IPS DF 4.7 (cell line): ENCODE results near the gene CCDC91.
"Not testable (repeated sequence)": the region's sequence is repeated elsewhere in the genome, so short reads cannot be mapped to it uniquely, and the experiment has no call there.

Experiments
- DNase-seq: peaks from one replicate; pipeline ENCODE4 v3.0.0-alpha.2; 2013; ENCODE audit warnings: low spot score; ENCODE audit errors: extremely low read depth

CCDC91 gene

DNA sequence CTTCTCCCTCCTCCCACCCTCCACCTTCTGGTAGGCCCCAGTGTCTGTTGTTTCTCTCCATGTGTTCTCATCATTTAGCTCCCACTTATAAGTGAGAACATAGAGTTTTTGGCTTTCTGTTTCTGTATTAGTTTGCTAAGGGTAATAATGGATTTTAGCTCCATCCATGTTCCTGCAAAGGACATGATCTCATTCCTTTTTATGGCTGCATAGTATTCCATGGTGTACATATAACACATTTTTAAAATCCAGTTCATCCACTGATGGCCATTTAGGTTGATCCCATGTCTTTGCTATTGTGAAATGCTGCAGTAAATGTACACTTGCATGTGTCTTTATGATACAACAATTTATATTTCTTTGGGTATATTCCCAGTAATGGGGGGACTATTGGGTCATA lies 96.1 kb downstream of the CCDC91 start:
- DNase-seq = no peak

DNA sequence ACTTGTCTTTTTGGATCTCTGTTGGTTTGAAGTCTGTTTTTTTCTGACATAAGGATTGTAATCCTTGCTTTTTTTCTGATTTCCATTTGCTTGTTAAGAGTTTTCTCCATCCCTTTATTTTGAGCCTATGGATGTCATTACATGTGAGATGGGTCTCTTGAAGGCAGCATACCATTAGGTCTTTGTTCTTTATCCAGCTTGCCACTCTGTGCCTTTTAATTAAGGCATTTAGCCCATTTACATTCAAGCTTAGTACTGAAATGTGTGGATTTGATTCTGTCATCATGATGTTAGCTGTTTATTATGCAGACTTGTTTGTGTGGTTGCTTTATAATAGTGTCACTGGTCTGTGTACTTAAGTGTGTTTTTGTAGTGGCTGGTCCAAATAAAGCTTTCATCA lies 100.0 kb downstream of the CCDC91 start:
- no peak for DNase-seq

DNA sequence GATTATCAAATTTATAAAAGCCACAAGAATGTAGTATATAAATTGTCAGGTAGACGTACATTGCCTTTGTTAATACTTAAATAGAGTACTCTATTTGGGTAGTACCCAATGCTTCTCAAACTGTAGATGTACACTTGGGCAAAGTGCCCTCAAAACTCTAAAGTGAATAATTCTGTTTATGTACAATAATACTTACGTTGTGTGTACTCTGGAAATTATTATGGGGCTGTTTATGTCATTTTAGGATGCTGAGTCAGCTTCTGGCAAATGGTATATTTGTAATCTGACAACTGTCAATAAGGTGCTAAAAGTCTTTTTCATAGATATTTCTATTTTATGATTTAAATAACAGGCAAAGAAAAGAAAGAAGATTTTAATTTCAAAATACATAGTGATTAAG lies 102.4 kb downstream of the CCDC91 start:
- no peak for DNase-seq

DNA sequence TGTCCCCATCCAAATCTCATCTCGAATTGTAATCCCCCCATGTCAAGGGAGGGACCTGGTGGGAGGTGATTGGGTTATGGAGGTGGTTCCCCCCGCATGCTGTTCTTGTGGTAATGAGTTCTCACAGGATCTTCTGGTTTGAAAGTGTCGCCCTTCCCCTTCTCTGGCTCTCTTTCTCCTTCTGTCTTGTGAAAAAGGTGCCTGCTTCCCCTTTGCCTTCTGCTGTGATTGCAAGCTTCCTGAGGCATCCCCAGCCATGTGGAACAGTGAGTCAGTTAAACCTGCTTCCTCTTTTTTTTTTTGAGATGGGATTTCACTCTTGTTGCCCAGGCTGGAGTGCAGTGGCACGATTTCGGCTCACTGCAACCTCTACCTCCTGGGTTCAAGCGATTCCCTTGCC lies 104.0 kb downstream of the CCDC91 start:
- no peak for DNase-seq

DNA sequence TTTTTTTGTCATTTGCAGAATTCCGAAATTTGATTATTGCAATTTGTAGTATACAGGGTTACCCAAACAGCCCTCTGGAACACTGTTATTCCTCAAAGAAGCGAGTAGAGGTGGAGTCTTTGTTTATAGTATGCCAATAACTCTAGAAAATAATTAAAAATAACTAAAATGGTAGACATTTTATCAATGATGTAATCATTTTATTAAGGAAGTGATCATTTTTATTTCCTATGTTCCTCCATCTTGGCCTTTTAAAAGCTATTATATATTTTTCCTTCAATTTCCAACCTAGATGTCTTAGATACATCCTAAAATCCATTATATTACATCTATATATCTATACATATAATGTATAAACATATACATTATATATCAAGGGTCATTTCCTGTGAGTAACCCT lies 106.0 kb downstream of the CCDC91 start:
- no peak for DNase-seq

DNA sequence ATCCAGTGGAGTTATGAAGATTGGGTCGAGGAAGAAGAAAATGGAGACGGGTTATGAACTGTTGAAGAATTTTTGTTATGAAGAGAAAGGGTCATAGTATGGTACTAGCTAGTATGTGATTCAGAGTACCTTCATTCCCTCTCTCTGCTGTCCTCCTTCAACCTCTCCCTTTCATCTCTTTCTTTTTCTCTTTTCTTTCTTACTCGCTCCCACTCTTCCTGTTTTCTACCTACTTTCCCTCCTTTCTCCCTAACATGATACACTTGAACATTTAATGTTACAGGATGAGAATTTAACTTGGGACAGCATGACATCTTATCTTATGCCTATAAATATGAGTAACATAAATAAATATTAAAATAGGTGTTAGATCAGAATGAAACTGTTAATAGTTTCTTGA lies 112.9 kb downstream of the CCDC91 start:
- no peak for DNase-seq

DNA sequence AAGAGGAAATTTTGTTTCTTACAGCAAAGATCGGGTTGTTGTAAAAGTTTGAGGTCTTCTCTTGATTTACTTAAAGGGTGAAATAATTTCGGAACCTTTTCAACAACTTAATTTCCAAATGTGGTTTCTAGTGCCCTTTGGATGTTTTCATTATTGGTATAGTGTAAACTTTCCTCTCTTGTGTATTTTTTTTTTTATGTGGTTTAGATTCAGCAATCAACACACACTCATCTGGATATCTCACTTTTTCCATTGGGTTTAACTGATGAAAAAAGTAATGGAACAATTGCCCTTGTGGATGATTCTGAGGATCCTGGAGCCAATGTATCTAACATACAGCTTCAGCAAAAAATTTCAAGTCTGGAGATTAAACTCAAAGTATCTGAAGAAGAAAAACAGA lies 116.3 kb downstream of the CCDC91 start:
- DNase-seq = no peak

DNA sequence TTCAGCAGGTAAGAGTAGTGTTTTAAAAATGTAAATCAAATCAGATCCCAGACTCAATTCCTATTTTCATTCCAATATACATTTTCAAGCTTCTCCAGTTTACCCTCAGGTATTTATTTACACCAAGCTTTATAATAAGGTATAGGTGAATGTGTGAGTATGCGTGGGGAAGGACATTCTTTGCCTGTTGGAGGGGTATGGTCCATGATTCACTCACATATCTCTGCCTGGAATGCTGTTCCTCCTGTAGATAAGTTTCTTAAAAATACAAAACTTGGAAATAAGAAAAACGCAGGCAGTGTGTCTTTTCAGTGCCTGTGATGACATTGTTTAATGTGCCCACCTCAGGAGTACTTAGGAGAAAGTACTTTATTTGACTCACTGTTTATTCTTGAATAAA lies 118.6 kb downstream of the CCDC91 start:
- no peak for DNase-seq

DNA sequence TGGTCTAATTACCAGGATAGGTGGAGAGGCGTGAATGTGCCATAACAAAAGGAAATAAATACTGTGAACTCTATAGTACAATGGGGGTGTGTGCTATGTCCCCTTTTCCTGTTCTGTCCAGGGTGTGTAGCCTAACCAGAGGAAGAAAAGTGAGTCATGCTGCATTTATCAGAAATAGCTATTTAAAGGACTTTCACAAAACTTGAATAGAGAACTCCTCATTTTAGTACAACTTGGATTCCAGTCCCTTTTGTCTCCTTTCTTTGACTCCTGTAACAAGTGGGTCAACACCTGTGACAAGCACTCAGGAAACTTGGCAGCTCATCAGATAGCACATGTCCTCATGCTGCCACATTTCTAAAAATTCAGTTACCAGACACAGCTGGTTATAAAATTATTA lies 123.4 kb downstream of the CCDC91 start:
- no peak for DNase-seq

DNA sequence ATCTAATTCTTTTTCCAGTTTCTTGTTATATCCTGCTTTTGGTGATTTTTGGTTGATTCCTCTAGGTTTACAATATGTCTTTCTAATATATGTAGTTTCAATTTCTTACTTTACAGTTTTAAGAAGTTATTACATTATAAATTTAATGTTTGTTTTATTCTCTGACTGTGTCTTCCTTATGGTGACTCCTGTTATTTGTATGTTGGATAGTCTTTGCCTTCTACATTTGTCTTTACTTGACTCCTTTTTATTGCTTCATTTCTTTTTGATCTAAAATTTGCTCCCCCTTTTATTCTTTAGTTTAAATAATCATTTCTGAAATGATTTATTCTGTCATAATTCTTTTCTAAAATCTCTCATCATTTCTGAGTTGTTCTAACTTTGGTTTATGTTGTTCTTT lies 125.8 kb downstream of the CCDC91 start:
- DNase-seq = no peak

DNA sequence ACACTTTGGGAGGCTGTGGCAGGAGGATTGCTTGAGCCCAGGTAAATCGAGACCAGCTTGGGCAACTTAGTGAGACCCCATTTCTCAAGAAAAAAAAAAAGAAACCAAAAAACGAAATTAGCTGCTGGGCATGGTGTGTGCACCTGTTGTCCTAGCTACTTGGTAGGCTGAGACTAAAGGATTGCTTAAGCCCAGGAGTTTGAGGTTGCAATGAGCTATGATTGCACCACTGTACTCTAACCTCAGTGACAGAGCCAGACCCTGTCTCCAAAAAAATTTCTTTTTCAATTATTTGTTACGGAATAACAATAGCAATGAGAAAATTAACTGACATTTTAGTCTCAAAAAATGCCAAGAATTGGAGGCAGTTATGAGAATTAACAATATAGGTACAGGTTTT lies 128.0 kb downstream of the CCDC91 start:
- no peak for DNase-seq

DNA sequence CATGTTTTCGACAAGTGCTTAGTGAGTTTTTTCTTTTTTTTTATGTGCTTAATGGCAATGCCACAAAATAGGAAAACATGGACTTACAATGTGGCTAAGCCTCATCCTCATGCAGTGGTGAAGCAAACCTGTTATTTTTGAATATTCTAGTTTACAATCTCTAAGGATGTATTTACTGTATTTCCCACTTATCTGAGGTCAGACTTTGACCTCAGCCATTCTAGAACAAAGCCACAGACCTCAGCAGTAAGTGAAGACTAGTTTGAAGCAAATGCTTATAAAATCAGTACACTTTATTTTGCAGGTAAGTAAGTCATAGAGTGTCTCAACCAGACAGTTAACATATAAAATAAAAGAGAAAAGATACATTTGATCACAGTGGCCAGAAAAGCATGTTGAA lies 130.1 kb downstream of the CCDC91 start:
- no peak for DNase-seq

DNA sequence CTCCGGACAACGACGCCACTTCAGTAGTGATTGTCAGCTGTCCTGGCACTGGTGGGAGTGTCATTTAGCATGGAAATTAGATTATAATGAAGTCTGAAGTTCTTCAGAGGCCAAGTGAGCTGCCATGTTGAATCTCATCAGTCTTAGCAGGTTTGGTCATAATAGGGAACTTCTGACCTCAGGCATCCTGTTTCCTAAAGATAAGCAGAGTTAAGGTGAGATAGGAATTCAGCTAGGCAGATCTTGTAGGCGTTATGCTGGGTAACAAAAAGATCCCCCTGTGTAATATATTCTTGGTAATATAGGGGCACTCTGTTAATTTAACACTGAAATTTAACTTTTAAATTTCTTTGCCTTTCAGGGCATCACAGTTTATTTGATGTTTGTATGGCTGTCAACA lies 137.5 kb downstream of the CCDC91 start:
- no peak for DNase-seq

DNA sequence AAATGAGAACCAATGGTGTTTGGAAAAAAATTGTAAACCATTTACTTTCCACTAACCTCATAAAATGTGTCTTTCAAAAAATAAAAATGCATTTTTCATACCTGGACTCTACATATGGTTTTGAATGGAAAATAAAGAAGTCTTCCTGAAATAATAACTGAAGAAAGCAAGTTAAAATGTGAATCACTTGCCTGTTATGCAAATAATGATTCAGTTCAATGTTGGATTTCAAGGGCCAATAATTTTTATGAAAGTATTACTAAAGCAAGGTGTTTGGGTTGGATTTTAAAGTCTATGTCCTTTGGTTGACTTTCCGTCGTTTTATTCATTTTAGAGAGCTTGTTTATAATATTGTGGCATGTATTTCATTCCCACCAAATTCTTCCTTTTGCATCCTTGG lies 138.7 kb downstream of the CCDC91 start:
- DNase-seq = no peak

DNA sequence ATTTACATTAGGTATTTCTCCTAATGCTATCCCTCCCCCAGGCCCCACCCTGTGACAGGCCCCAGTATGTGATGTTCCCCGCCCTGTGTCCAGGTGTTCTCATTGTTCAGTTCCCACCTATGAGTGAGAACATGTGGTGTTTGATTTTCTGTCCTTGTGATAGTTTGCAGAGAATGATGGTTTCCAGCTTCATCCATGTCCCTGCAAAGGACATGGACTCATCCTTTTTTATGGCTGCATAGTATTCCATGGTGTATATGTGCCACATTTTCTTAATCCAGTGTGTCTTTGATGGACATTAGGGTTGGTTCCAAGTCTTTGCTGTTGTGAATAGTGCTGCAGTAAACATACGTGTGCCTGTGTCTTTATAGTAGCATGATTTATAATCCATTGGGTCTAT lies 139.5 kb downstream of the CCDC91 start:
- DNase-seq = not testable (repeated sequence)

DNA sequence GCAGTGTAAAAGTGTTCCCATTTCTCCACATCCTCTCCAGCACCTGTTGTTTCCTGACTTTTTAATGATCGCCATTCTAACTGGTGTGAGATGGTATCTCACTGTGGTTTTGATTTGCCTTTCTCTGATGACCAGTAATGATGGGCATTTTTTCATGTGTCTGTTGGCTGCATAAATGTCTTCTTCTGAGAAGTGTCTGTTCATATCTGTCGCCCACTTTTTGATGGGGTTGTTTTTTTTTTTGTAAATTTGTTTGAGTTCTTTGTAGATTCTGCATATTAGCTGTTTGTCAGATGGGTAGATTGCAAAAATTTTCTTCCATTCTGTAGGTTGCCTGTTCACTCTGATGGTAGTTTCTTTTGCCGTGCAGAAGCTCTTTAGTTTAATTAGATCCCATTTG lies 140.0 kb downstream of the CCDC91 start:
- DNase-seq = not testable (repeated sequence)

DNA sequence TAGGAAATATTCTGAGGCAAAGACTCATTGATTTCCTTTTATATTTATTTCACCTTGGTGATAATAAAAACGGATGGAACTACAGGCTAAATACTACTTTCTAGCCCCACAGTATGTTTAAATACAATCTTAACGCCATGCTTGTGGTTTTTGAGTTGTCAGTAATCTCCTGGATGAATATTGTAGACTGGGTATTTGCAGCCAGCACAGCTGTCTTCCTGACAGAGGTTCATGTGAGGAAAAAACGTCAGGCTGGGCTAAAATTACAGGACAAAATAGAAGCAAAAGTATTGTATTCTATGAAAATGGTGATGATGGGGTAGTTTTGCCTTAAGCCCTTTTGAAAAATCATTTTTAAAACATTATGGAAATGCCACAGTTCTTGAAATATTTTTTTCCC lies 140.9 kb downstream of the CCDC91 start:
- no peak for DNase-seq

DNA sequence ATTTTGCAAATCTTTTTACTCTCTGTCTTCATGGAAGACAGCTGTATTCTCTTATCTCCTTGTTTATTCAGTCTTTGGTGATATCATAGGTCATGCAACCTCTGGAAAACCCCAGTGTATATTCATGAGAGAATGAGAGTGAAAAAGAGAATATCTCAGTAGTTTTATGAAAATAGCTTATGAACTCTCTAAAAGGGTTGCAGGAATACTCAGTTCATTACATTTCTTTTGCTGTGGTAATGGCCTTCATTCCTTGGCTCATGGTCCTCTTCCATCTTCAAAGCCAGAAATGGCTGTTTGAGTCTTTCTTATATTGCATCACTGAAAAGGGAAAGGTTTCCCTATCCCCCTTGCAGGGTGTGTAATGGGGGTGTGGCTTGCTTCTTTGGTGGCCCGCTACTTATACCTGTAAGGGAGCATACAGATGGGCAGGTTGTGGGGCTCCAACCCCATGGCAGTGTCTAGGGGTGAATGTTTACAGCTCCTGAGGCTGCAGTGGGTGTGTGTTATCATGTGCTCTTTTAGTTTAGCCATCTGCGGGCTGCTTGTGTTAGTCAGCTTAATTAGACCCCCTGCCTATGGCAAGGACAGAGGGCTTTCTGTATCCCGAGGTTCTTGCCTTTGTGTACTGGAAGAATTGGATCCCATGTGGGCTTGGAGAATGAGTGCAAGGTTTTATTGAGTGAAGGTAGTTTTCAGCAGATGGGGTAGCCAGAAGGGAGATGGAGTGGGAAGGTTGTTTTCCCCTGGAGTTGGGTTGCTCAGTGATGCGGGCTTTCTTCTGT lies 150.2 kb downstream of the CCDC91 start:
- no peak for DNase-seq

DNA sequence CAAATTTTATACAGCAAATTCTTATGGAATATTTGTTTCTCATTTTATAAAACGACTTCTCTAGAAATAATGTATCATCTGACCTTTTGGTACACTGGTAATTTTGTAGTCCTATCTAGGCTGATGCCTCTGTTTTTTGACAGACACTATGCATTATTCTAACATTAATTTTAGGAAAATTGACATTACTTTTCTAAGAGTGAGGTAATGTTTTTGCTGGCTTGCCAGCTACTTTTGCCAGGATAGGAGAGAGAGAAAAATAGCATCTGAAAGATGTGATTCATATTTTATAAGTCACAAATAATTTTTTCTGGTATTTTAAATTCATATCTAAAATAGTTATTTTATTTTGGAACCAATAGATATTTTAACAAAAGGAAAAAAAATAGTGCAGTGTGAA lies 153.5 kb downstream of the CCDC91 start:
- no peak for DNase-seq

DNA sequence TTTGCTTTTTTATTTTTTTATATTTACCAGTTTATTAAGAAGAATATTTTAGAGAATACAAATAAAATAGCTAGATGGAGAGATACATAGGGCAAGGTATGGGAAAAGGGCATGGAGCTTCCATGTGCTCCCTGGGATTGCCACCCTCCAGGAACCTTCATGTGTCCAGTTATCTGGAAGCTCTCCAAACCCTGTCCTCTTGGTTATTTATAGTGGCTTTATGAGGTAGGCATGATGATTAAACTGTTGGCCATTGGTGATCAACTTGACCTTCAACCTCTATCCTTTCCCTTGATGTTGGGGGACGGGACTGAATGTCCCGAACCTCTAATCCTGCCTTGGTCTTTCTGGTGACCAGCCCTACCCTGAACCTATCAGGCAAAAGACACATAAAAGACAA lies 156.3 kb downstream of the CCDC91 start:
- DNase-seq = no peak

DNA sequence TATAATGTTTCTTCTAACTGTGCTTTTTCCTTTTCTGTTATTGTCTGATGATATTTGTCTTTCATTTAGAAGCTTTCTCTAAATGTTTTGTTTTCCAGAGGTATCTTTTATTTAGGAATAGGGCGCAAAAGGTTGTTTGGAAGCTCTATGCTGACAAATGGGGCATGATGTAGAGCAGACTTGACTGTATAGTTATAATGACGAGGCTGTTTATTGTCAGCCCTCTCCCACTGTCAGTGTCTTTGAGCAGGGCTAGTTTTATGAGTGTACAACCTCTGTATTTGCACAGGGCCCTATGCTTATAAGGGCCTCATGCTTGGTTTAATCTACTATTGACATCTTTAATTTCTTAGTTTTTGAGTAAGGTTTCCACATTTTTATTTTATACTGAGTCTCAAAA lies 158.9 kb downstream of the CCDC91 start:
- DNase-seq = no peak

DNA sequence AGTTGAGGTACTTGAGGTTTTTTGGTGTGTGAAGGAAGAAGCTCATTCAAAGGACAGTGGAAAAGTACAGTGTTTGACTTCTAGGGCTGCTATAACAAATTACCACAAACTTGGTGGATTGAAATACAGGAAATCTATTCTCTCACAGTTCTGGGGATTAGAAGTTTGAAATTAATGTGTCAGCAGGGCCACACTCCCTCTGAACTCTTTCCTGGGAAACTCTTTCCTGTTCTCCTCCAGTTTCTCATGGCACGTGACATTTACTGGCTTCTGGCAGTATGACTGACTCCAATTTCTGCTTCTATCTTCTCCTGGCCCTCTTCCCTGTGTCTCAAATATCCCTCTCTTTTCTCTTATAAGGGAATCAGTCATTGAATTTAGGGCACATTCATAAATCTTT lies 160.2 kb downstream of the CCDC91 start:
- DNase-seq = no peak

DNA sequence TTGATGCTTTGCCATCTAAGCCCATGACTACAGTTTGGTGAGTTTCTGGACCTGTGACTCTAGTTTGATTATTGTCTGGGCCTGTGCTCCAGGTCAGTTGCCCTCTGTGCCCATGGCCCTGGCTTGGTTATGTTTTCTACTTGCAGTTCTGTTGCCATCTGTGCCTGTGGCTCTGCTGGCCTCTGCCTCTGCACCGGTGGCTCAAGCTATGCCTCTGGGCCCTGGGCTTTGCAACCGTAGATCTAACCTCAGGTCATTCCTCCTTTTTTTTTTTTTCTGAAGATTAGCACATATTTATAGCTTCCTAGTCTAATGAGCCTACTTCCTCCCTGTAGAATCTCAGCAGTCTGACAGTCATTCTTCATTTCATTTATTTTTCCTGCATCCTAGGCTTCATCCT lies 161.2 kb downstream of the CCDC91 start:
- DNase-seq = no peak

DNA sequence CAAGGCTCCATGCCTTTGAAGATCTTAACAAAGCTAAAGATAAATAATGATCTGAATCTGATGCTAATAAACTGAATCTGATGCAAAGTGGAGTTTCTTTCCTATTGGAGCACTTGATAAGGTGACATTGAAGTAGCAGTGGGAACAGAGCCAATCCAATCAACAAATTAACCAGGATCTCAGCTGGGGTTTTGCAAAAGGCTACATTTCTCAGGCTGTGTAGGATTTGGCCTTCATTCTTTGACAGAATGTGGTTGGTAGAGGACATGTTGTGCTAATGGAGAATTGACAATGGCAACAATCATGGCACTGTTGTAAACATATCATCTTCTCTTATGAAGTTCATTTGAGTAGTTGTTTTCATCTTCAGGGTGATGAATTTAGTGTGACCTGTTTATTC lies 164.9 kb downstream of the CCDC91 start:
- no peak for DNase-seq
